NCI-H1930 (cell line): ENCODE results near the gene CD300LG.

Experiments used
- DNase-seq, 2 experiments: peaks; one replicate each; lab custom pipeline; 2025; lab: John Stamatoyannopoulos, UW

The CD300LG gene

GRCh38 chr17:43905985-43906852, 59.2 kb downstream of the CD300LG start:
- DNase-seq: peak; percentile 28 to 52

DNA sequence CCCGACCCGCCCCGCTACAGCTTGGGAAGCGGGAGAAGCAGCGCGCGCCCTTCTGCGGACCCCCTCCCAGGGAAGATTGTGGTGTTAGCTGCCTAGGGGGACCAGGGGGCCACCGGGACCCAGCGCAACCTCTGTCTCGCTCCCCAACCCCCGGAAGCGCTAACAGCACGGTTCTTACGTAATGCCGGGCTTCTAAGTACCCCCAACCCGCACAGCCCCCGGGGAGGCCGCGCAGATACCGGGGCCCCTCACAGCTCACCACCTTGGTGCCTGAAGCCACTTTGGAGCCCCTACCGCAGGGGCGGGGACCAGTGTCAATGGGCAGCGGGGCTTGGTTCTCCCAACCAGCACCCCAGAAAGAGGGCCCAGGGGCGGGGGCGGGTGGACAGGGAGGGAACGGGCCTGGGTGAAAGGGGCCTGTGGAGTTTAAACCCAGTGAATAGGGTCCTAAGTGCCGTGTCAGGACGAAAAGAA, 60.0 kb downstream of the CD300LG start:
- DNase-seq: no peak

GRCh38 chr17:43907425-43907981, 60.5 kb downstream of the CD300LG start, which contains the start of gene MPP2:
MPP2 (minus strand) TSS chr17:43907536; CDS start chr17:43904460, 3,076 bp downstream.
- peak; percentile 65 to 74 for DNase-seq

DNA sequence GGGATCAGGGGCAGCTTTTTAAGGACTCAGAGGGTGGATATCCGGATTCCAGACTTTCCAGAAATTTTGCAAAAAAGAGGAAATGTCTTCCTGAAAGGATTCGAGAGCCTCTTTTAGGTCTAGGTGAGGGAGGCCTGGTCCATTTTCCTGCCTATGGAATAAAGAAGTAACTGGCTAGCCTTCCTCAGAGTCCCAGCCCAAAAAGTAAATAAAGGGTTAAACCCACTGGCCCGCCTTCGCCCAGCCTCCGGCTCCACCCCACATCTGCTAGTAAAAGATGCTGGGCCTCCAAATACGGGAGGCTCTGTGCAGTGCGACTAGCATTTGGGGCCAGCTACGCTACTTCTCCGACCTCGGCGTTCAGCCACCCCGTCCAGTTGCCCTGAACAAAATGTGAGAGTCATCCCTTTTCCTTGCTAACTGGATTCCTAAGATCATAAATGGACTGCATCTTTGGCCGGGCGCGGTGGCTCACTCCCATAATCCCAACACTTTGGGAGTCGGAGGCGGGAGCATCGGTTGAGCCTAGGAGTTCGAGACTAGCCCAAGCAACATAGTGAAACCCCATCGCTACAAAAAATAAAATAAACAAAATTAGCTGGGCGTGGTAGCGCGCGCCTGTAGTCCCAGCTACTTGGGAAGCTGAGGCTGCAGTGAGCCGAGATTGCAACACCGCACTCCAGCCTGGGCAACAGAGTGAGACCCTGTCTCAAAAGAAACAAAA, 61.2 kb downstream of the CD300LG start:
- peak in 1 of 2 experiments; percentile 24 for DNase-seq

- DNase-seq: no peak
Measured at GRCh38 chr17:43909537-43910231, 62.7 kb downstream of the CD300LG start.

- DNase-seq: no peak
Measured at GRCh38 chr17:43911904-43912303, 64.9 kb downstream of the CD300LG start.

DNA sequence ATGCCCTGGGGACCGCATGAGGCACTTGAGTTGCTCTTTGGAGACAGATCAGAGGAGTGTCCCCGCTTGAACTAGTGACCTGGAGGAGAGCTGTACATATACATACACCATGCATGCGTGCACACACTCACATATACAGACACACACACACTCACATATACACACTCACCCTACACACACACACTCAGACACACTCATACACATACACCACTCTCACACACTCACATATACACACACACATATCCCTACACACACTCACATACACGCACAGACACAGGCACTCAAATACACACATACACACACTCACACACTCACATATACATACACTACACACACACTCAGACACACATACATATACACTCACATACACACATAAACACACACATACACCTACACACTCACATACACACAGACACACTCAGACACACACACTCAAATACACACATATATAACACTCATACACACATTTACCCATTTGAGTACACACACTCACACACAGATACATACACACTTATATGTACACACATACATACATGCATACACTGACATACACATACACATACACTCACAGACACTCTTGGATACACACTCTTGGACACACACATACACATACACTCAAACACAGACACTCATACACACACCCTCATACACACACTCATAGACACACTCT, 65.8 kb downstream of the CD300LG start:
- DNase-seq: no peak
